Coronary artery (tissue), 2 donors: ENCODE results near the gene ANKRD52.

Experiments
- DNase-seq: peaks from one replicate; pipeline ENCODE4 v3.0.0-alpha.2; 2017; ENCODE audit warnings: low spot score
- H3K27ac ChIP-seq, 2 donors: fragments of 200-600 bp; sonication (generic); one replicate each; pipeline ENCODE4 v1.5.1; 2016 to 2019
- H3K4me3 ChIP-seq: fragments of 200-600 bp; sonication (generic); 2 replicates; pipeline ENCODE4 v1.5.1; 2016; ENCODE audit warnings: mild to moderate bottlenecking, moderate library complexity
- TF ChIP-seq, protein P1 (sequence below): fragments of 200-600 bp; sonication (generic); IDR thresholded peaks from one replicate; pipeline ENCODE4 v1.5.1; 2019; ENCODE audit warnings: antibody characterized with exemption

ANKRD52 gene

DNA sequence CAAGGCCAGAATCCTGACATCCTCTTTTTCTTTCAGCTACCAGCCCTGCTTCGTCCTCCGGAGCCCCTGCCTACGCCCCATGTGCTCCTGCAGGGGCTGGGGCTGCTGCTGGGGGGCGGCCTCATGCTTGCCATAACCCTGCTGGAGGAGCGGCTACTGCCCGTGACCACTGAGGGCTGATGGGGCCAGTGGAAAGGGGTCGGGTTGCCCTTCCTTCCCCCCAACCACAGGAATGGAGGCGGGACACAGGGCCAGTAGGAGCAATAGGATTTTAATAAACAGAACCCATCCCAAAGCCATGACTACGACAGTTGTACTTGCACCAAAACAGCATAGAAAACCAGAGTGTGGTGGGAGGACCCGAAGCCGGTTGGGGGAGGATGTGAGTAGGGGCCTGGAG is 20.6 kb downstream of the ANKRD52 start:
- no peak overlapping the region for H3K4me3 ChIP-seq
- H3K27ac ChIP-seq: no peak overlapping the region
- TF ChIP-seq, protein P1, sequence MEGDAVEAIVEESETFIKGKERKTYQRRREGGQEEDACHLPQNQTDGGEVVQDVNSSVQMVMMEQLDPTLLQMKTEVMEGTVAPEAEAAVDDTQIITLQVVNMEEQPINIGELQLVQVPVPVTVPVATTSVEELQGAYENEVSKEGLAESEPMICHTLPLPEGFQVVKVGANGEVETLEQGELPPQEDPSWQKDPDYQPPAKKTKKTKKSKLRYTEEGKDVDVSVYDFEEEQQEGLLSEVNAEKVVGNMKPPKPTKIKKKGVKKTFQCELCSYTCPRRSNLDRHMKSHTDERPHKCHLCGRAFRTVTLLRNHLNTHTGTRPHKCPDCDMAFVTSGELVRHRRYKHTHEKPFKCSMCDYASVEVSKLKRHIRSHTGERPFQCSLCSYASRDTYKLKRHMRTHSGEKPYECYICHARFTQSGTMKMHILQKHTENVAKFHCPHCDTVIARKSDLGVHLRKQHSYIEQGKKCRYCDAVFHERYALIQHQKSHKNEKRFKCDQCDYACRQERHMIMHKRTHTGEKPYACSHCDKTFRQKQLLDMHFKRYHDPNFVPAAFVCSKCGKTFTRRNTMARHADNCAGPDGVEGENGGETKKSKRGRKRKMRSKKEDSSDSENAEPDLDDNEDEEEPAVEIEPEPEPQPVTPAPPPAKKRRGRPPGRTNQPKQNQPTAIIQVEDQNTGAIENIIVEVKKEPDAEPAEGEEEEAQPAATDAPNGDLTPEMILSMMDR: no peak
- DNase-seq: no peak

DNA sequence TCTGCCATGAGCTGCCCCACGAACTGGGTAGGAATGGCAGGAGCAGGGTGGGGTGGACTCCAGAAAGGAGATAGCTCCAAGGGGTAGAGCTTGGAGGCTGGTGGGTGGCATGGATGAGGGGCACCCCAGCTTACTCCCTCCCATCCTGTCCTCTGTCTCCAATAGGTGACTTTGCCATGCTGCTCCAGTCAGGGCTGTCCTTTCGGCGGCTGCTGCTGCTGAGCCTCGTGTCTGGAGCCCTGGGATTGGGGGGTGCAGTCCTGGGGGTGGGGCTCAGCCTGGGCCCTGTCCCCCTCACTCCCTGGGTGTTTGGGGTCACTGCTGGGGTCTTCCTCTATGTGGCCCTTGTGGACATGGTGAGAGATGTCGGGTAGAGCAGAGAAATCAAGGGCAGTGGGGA is 21.2 kb downstream of the ANKRD52 start:
- TF ChIP-seq, protein P1: no peak
- no peak overlapping the region for H3K27ac ChIP-seq
- no peak for DNase-seq
- no peak overlapping the region for H3K4me3 ChIP-seq

DNA sequence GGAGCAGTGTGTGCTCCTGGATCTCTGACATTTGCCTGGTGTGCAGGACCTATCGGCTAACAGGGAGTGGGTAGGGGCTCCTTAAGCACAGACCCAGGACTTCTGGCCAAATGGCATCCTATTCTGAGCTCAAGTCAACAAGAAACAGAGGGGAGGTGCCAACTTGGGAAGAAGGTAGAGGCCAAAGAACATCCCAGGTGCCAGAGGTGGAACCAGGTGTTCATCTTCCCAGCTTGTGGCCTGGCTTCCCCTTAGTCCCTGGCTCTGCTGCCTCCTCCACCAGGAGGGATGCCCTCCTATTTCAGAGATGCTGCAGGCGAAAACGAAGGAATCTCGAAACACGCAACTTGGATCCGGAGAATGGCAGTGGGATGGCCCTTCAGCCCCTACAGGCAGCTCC is 22.1 kb downstream of the ANKRD52 start:
- TF ChIP-seq, protein P1: no peak
- DNase-seq: no peak
- Histone ChIP-seq H3K4me3 (no peak overlapping the region), H3K27ac (no peak overlapping the region)

DNA sequence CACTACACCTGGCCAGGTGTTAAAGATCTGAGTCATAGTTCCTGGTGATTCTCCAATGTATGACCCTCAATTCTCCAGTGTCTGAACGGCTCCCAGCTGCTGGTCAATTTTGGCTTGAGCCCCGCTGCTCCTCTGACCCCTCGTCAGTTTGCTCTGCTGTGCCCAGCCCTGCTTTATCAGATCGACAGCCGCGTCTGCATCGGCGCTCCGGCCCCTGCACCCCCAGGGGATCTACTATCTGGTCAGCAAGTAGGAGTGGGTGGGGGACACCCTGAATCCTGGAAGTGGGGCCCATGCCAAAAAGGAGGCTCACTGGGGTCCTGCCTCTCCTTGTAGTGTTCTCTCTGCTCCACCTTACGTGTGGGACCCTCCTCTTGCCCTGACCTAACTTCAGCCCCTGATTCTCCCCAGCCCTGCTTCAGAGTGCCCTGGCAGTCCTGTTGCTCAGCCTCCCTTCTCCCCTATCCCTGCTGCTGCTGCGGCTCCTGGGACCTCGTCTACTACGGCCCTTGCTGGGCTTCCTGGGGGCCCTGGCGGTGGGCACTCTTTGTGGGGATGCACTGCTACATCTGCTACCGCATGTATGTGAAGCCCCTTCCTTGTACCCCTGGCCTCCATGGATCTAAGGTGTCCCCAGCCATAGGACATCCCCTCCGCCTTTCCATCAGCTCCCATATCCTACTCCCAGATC is 23.3 kb downstream of the ANKRD52 start:
- no peak overlapping the region for H3K4me3 ChIP-seq

DNA sequence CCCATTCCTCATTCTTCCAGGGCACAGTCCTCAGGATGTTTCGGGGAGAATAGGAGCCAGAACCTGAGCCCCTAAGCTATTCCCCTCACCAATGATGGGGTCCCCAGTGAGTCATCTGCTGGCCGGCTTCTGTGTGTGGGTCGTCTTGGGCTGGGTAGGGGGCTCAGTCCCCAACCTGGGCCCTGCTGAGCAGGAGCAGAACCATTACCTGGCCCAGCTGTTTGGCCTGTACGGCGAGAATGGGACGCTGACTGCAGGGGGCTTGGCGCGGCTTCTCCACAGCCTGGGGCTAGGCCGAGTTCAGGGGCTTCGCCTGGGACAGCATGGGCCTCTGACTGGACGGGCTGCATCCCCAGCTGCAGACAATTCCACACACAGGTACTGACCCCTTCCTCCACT is 27.0 kb downstream of the ANKRD52 start:
- H3K27ac ChIP-seq: no peak overlapping the region
- TF ChIP-seq, protein P1: no peak
- no peak for DNase-seq
- H3K4me3 ChIP-seq: no peak overlapping the region

More for the DNA sequence above, 23.3 kb downstream of the ANKRD52 start:
- no peak for DNase-seq
- TF ChIP-seq, protein P1: no peak
- no peak overlapping the region for H3K27ac ChIP-seq

DNA sequence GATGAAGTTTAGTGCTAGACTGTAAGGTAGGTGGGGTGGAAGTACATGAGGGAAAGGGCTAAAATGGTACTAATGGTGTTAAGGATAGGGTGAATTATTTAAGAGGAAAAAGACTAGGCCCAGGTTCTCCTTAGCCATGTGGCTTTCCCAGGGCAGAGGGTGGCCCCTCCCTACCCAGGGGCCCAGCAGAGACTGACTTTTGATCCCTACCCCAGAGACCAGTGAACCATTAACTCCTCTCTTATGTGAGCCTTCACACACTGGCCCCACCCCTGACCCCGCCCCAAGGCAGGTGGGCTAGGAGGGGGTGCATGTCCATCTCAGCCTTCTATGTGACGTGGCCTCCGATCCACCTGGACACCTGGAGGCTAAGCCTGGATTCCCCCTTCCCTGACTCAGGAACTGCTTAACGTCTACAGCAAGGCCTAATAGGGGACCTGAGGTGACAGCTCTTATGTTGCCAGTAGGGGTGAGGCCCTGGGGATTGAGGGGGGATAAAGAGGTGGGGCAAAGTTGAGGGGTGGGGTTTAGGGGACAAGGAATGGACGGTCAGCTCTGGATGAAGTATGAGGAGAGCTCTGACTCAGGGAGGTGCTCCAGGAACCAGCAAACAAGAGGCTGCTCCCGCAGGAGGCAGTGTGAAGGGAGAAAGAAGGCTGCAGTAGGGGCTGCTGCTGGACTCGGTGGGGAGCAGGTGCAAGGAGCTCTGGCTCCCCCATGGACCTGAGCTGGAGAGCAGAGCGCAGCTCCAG is 27.6 kb downstream of the ANKRD52 start:
- DNase-seq: no peak
- H3K27ac ChIP-seq: no peak overlapping the region
- H3K4me3 ChIP-seq: no peak overlapping the region
- TF ChIP-seq, protein P1: no peak

DNA sequence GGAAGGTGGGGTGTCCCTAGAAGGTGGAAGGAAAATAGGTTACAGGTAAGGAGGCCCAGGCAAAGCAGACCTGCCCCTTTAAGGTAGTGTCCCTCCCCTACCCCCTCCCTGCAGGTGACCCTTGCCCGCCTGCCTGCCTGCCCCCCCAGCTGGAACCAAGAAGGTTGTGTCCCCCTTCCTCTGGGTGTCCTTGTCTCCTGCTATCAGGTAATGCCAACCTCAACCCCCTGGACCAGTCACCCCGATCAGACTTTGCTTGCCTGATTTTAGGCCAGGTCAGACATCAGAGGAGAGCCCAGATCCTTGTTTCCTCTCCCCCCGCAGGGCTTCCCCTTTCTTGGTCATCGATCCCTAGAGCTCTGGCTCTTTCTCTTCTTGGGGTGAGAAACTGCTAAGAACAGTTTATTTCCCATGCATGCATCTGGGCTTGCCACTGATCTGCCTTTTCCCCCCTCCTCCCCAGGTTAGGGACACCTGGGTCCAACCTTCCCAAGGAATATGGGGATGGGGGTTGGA is 28.2 kb downstream of the ANKRD52 start, which contains the start of gene SLC39A5:
SLC39A5 (plus strand) TSS at position 136 of the 516 bp plus-strand sequence. CDS start 1,224 bp downstream, outside the sequence.
- no peak for DNase-seq
- TF ChIP-seq, protein P1: no peak
- Histone ChIP-seq H3K27ac (no peak within 1 kb of the TSS), H3K4me3 (no peak within 1 kb of the TSS)
